HG03135 (cell line): ENCODE results near the gene NTSR1.

Experiments
- ATAC-seq: cut with Tn5 transposase; IDR thresholded peaks from one replicate; pipeline ENCODE4 v1.9.1; 2021; ENCODE audit warnings: mild to moderate bottlenecking, moderate library complexity; ENCODE audit not compliant: unreplicated experiment

The NTSR1 gene

GRCh38 chr20:62768234-62768546, 59.6 kb downstream of the NTSR1 start:
- no peak for ATAC-seq

GRCh38 chr20:62768551-62769287, 60.1 kb downstream of the NTSR1 start:
- ATAC-seq: no peak

- no peak for ATAC-seq
Measured at GRCh38 chr20:62769346-62770071, 60.9 kb downstream of the NTSR1 start.

- ATAC-seq: no peak
Measured at GRCh38 chr20:62770111-62770910, 61.7 kb downstream of the NTSR1 start.

- no peak for ATAC-seq
Measured at GRCh38 chr20:62770916-62771315, 62.3 kb downstream of the NTSR1 start.

GRCh38 chr20:62771396-62772102, 62.9 kb downstream of the NTSR1 start:
- ATAC-seq: no peak

- ATAC-seq: no peak
Measured at GRCh38 chr20:62772103-62772611, 63.5 kb downstream of the NTSR1 start.

GRCh38 chr20:62772619-62772989, 64.0 kb downstream of the NTSR1 start:
- ATAC-seq: no peak

GRCh38 chr20:62772990-62773844, 64.6 kb downstream of the NTSR1 start:
- ATAC-seq: no peak

- ATAC-seq: no peak
Measured at GRCh38 chr20:62773845-62774714, 65.4 kb downstream of the NTSR1 start.

GRCh38 chr20:62774762-62775161, 66.1 kb downstream of the NTSR1 start:
- no peak for ATAC-seq

- no peak for ATAC-seq
Measured at GRCh38 chr20:62775206-62775605, 66.6 kb downstream of the NTSR1 start.

- ATAC-seq: no peak
Measured at GRCh38 chr20:62776035-62776691, 67.5 kb downstream of the NTSR1 start.

GRCh38 chr20:62776692-62777527, 68.3 kb downstream of the NTSR1 start:
- ATAC-seq: no peak

- no peak for ATAC-seq
Measured at GRCh38 chr20:62777528-62777830, 68.8 kb downstream of the NTSR1 start.

GRCh38 chr20:62778058-62778457, 69.4 kb downstream of the NTSR1 start:
- ATAC-seq: no peak

GRCh38 chr20:62778601-62779416, 70.2 kb downstream of the NTSR1 start:
- no peak for ATAC-seq
